ENCODE data around the gene GPR15LG.

GPR15LG gene

GRCh38 chr10:84193846-84194423 lies 20.3 kb downstream of the GPR15LG start:
- DNase-seq (ENCODE audit: low spot score), result no peak

- no peak for DNase-seq (ENCODE audit: low spot score)
These were observed 20.9 kb downstream of the GPR15LG start, which contains the start of gene CDHR1 for GRCh38 chr10:84194424-84195043. TSS of gene CDHR1 (plus strand) at chr10:84194537. CDS start at chr10:84194761, 224 bp downstream.

- DNase-seq (ENCODE audit: low spot score), result no peak
These were observed 21.6 kb downstream of the GPR15LG start for GRCh38 chr10:84195044-84195830.

- no peak for DNase-seq (ENCODE audit: low spot score)
These were observed 22.5 kb downstream of the GPR15LG start for GRCh38 chr10:84196083-84196482.

DNA sequence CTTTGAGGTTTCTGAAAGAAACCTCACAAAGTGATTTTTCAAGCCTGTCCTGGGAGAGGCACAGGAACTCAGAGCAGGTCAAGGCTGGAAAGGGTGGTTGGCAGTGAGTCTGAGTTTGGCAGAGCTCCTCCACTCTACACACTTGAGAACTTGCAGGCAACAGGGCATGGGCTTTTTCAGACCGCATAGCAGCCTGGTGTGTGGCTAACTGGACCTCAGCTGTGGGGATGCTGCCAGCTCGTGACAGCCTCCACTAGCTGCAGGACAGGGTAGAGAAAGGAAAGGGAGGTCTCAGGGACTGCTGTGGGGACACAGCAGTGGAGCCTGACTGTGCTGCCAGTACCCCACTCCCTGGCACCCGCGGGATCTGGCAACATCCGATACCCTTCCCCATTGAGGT lies 23.3 kb downstream of the GPR15LG start:
- no peak for DNase-seq (ENCODE audit: low spot score)

- DNase-seq (ENCODE audit: low spot score), result no peak
These were observed 24.0 kb downstream of the GPR15LG start for GRCh38 chr10:84197643-84198042.

DNA sequence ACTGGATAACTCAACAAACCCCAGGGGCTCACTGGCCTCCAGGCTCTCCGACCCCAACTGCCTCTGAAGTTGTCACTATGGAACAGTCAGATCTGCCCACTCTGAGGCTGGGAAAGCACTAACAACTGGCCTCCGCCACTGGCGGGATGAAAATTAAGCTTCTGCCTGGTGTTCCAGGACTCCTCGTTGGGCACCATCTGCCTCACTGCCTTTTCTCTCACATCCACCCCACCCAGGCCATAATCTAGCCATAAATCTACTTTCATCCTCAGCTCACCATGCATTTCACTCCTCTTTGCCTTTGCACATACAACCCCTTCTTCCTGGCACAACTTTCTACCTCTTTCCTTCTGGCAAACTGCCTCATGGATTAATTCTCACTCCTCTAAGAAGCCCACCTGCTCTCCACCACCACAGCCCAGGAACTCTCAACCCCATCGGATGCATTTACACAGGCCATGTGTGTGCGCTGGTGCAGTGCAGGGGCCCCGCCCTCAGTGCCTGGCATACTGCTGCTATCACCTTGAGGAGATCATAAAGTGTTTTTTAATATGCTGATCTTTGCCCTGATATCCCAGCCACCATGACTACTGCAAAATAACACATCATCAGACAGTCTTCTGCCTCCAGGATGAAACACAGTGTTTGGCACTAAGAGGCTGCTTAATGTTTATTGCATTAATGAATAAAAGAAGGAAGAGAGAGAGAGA lies 24.8 kb downstream of the GPR15LG start:
- DNase-seq (ENCODE audit: low spot score), result no peak

DNA sequence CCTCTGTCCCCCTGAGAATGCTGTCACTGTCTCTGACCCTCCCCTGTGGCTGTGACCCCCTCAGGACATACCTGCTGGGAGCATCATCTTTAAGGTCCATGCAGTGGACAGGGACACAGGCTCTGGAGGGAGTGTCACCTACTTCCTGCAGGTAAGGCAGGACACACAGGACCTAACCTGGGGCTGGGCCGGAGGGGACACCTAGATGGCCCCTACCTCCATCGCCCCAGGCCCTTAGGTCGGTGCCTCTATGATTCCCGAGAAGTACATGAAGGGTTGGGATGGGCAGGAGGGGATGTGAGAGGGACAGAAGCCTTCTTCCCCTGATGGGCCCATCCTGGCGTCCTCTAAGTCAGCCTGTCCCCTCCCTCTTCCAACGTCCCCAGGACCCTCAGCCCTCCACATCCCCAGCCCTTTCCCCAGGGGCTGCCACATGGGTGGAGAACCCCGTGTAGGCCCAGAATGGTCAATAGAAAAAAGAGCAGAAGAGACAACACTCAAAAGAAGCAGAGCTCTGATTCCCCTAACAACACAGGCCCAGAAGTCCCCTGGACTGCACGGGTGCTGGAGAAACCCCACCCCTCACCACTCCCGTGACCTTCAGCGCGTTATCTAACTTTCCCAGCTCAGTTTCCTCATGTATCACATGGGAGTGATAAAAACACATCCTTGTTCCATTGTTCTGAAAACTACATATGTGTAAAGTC lies 27.1 kb downstream of the GPR15LG start:
- no peak for DNase-seq (ENCODE audit: low spot score)

DNA sequence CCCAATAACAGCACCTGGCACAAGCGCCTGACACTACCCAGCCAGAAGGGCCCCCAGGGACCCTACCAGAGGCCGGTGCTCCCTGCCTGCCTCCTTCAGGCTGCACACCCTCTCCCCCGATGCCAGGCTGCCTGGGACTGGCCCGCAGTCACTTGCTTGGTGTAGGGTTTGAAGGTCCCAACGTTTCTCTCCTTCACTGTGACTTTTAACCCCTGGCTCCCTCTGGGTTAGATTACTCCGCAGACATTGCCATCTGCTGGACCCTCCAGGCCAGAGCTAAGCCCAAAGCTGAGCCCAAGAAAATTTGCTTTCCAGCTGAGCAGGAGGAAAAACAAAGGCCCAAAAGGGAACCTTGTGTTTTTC lies 27.6 kb downstream of the GPR15LG start:
- no peak for DNase-seq (ENCODE audit: low spot score)

DNA sequence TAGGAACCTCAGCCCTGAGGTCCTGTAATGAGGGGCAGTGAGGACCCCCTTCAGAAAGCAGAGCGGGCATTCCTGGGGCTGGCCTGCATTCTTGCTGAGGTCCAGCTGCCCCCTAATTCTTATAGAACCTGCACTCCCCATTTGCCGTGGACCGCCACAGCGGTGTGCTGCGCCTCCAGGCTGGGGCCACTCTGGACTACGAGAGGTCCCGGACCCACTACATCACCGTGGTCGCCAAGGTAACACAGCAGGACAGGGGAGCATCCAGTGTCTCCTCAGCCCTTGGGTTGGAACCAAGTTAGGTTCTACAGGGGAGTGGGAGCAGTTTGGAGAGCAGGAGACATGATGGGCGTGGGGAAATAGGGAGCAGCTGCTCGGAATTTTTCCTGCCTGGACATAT lies 28.1 kb downstream of the GPR15LG start:
- no peak for DNase-seq (ENCODE audit: low spot score)

DNA sequence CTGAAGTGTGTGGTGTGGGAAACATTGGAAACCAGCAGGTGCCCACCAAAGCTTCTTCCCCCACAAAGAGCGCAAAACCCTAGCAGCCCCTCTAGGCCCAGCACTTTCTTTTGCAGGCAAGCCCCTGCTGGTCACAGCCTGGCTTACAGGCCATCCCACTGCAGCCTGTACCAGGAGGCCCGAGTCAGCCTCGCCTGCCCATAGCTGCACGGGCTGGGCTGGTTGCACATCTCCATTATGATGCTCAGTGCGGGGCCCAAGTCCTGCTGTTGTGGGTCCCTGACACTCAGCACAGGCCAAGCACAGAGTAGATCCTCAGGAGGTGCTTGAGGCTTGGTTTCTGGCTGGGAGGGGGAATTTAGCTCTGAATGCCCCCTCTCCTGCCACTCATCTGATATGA lies 28.7 kb downstream of the GPR15LG start:
- DNase-seq (ENCODE audit: low spot score), result no peak

DNA sequence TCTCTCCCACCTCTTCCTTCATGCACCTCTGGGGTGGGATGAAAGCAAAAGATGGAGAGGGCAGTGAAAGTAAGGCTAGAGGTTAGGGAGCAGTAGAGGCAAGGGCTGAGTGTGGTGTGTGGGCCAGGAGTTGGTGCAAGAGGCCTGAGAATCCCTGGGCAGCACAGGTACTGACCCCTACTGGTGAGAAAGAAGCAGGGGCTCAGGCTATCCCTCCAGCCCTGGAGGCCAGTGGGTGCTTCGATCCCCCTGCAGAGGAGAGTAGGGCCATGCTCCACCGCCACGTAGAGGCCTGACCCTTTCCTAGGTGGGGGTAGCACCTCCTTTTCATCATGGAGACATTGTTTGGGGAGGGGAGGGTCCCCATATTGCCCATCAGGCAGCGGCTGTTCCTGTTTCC lies 30.5 kb downstream of the GPR15LG start:
- DNase-seq (ENCODE audit: low spot score), result no peak

GRCh38 chr10:84204610-84205009 lies 31.0 kb downstream of the GPR15LG start:
- DNase-seq (ENCODE audit: low spot score), result no peak

DNA sequence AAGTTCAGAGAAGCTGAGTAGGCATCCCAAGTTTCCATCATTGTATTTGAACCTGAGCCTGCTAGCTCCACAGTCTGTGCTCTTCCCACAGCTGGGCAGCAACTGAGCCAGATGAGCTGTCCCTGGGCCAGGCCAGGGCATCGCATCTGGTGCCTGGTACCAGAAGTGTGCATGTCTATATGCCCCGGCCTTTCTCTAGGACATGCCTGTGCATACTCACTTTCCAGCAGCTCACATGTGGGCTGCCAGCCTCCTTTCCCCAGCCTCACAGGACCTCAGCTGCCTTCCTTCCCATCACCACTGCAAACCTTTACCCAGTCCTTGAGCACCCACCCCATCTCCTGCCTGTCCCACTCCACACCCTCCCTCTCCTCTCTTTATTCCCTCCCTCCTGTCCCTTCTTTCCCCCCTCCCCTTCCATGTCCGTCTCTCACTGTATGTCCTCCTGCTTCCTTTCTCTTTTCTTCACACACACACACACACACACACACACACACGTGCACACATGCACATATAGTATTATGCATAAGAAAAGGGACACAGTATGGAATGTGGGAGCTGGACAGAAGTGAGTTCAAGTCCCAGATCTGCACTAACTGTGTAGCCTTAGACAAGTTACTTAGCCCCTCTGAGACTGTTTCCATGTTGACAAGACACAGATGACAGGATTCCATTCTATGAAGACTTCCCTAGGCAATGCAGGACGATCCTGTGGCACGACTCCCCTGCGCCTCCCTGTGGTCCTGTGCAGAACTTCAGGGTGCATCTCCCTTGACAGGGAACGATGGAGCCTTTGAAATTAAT lies 31.6 kb downstream of the GPR15LG start:
- DNase-seq (ENCODE audit: low spot score), result peak; percentile 56

GRCh38 chr10:84205853-84206525 lies 32.4 kb downstream of the GPR15LG start:
- no peak for DNase-seq (ENCODE audit: low spot score)

GRCh38 chr10:84208023-84208422 lies 34.4 kb downstream of the GPR15LG start:
- DNase-seq (ENCODE audit: low spot score), result no peak

GRCh38 chr10:84211566-84211965 lies 38.0 kb downstream of the GPR15LG start:
- no peak for DNase-seq (ENCODE audit: low spot score)

DNA sequence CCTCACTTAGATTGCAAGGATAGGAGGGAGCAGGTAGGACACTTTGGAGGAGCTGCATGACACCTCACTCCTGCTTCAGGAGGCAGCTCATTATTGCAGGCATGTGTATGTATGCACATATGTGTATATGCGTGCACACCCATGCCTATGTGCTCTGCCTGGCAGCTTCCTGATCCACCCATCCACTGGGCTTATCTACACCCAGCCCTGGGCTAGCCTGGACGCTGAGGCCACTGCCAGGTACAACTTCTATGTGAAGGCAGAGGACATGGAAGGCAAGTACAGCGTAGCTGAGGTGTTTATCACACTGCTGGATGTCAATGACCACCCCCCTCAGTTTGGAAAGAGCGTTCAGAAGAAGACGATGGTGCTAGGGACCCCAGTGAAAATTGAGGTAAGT lies 38.4 kb downstream of the GPR15LG start:
- no peak for DNase-seq (ENCODE audit: low spot score)

GRCh38 chr10:84213076-84213475 lies 39.5 kb downstream of the GPR15LG start:
- DNase-seq (ENCODE audit: low spot score), result no peak

DNA sequence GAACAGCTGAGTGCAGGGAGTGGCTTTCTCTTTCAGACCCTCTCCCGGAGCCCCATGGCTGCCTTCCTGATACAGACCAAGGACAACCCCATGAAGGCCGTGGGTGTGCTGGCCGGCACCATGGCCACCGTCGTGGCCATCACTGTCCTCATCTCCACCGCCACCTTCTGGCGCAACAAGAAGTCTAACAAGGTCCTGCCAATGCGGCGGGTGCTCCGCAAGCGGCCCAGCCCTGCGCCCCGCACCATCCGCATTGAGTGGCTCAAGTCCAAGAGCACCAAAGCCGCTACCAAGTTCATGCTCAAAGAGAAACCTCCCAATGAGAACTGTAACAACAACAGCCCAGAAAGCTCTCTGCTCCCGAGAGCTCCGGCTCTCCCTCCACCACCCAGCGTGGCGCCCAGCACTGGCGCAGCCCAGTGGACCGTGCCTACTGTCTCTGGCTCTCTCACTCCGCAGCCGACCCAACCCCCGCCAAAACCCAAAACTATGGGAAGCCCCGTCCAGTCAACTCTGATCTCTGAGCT lies 40.5 kb downstream of the GPR15LG start:
- DNase-seq (ENCODE audit: low spot score), result no peak

Data from COLO829 (cell line).